Measurements from ENCODE around the gene ABCF1.
"Not testable (repeated sequence)": the region's sequence is repeated elsewhere in the genome, so short reads cannot be mapped to it uniquely, and the experiment has no call there.

ABCF1 gene

GRCh38 chr6:30571075-30571761 is at the start of gene ABCF1:
ABCF1 (plus strand) TSS chr6:30571442; CDS start chr6:30571488, 46 bp downstream.
- peak; percentile 97 for DNase-seq (ENCODE audit: low spot score)

- not testable (repeated sequence) for DNase-seq (ENCODE audit: low spot score)
Measured at GRCh38 chr6:30521952-30522351, 49.3 kb upstream of the ABCF1 start.

- DNase-seq (ENCODE audit: low spot score): not testable (repeated sequence)
Measured at GRCh38 chr6:30526444-30526843, 44.8 kb upstream of the ABCF1 start.

GRCh38 chr6:30529349-30529875 is 41.8 kb upstream of the ABCF1 start:
- DNase-seq (ENCODE audit: low spot score): not testable (repeated sequence)

GRCh38 chr6:30530014-30530413 is 41.2 kb upstream of the ABCF1 start:
- DNase-seq (ENCODE audit: low spot score): no peak

- DNase-seq (ENCODE audit: low spot score): no peak
Measured at GRCh38 chr6:30533460-30534294, 37.6 kb upstream of the ABCF1 start.

- DNase-seq (ENCODE audit: low spot score): no peak
Measured at GRCh38 chr6:30537931-30538330, 33.3 kb upstream of the ABCF1 start.

GRCh38 chr6:30541515-30542403 is 29.5 kb upstream of the ABCF1 start:
- DNase-seq (ENCODE audit: low spot score): peak; percentile 84

GRCh38 chr6:30542404-30542725 is 28.9 kb upstream of the ABCF1 start:
- no peak for DNase-seq (ENCODE audit: low spot score)

GRCh38 chr6:30542915-30543314 is 28.3 kb upstream of the ABCF1 start:
- DNase-seq (ENCODE audit: low spot score): no peak

- DNase-seq (ENCODE audit: low spot score): no peak
Measured at GRCh38 chr6:30543821-30544220, 27.4 kb upstream of the ABCF1 start.

- DNase-seq (ENCODE audit: low spot score): peak; percentile 52
Measured at GRCh38 chr6:30544666-30545272, 26.5 kb upstream of the ABCF1 start.

GRCh38 chr6:30547454-30547853 is 23.8 kb upstream of the ABCF1 start:
- no peak for DNase-seq (ENCODE audit: low spot score)

- DNase-seq (ENCODE audit: low spot score): no peak
Measured at GRCh38 chr6:30548375-30548774, 22.9 kb upstream of the ABCF1 start.

GRCh38 chr6:30554404-30554803 is 16.8 kb upstream of the ABCF1 start:
- no peak for DNase-seq (ENCODE audit: low spot score)

GRCh38 chr6:30554962-30555815 is 16.1 kb upstream of the ABCF1 start:
- no peak for DNase-seq (ENCODE audit: low spot score)

GRCh38 chr6:30555816-30556065 is 15.5 kb upstream of the ABCF1 start:
- DNase-seq (ENCODE audit: low spot score): peak; percentile 41

- DNase-seq (ENCODE audit: low spot score): peak; percentile 91
Measured at GRCh38 chr6:30556066-30556905, 15.0 kb upstream of the ABCF1 start, which contains the start of gene GNL1. GNL1 (minus strand) TSS chr6:30556489; CDS start chr6:30556203, 286 bp downstream.

GRCh38 chr6:30556906-30557682 is 14.1 kb upstream of the ABCF1 start, which contains the start of gene PRR3:
PRR3 (plus strand) TSS chr6:30557295; CDS start chr6:30557345, 50 bp downstream.
- DNase-seq (ENCODE audit: low spot score): peak; percentile 92

Measured in putamen (tissue), 1 donor.